Testis (tissue), 2 donors: ENCODE measurements around the gene MYBBP1A.

Experiments used
- POLR2A ChIP-seq: fragments of 450-650 bp; IDR thresholded peaks from one replicate; pipeline ENCODE4 v1.6.1; 2017; ENCODE audit warnings: antibody characterized with exemption, mild to moderate bottlenecking, moderate library complexity
- TF ChIP-seq, protein P1 (sequence below), 3 experiments: fragments of 450-650 bp in 2 of 3; fragments of 200-600 bp in 1 of 3; sonication (generic) in 1 of 3; IDR thresholded peaks; one replicate each; pipeline ENCODE4 v1.5.1; 2016 to 2019; ENCODE audit warnings: antibody characterized with exemption in 3 of 3, mild to moderate bottlenecking in 2 of 3, moderate library complexity in 1 of 3

DNA sequence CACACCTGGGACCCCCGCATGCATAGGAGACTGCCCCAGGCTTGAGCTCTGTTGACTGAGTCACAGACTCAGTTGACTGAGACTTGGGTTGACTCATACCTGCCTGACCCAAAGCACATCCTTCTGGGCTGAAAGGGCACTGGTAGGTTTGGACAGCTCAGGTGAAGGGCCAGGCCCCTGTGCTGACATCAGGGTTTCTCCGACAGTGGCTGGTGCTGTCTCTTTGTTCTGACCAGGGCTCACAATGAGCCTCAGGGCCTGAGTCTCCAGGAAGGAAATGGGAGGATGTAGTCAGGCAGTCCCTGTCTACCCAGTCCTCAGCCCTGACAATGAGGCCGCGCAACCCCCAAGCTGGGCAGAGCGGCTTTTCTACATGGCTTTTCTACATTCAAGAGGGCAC lies 50.0 kb downstream of the MYBBP1A start:
- TF ChIP-seq, protein P1, sequence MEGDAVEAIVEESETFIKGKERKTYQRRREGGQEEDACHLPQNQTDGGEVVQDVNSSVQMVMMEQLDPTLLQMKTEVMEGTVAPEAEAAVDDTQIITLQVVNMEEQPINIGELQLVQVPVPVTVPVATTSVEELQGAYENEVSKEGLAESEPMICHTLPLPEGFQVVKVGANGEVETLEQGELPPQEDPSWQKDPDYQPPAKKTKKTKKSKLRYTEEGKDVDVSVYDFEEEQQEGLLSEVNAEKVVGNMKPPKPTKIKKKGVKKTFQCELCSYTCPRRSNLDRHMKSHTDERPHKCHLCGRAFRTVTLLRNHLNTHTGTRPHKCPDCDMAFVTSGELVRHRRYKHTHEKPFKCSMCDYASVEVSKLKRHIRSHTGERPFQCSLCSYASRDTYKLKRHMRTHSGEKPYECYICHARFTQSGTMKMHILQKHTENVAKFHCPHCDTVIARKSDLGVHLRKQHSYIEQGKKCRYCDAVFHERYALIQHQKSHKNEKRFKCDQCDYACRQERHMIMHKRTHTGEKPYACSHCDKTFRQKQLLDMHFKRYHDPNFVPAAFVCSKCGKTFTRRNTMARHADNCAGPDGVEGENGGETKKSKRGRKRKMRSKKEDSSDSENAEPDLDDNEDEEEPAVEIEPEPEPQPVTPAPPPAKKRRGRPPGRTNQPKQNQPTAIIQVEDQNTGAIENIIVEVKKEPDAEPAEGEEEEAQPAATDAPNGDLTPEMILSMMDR (IDR thresholded peaks at IDR 0.05): no peak
- no peak for TF ChIP-seq POLR2A
